Nephron (organoid): Measurements from ENCODE around the gene MAP3K8.

Experiments used
- H3K27ac Mint-ChIP-seq, 3 experiments: 2 replicates each; pipeline ENCODE4 v1.8.0; 2020; ENCODE audit warnings: mixed read lengths in 3 of 3, mild to moderate bottlenecking in 2 of 3, moderate library complexity in 1 of 3
- H3K27me3 Mint-ChIP-seq: 2 replicates; pipeline ENCODE4 v1.8.0; 2021; ENCODE audit warnings: low read depth, mild to moderate bottlenecking, moderate library complexity, mixed read lengths
- H3K36me3 Mint-ChIP-seq: 2 replicates; pipeline ENCODE4 v1.8.0; 2020; ENCODE audit warnings: low read depth, mixed read lengths
- H3K4me1 Mint-ChIP-seq: 2 replicates; pipeline ENCODE4 v1.8.0; 2020; ENCODE audit warnings: mixed read lengths
- H3K4me3 Mint-ChIP-seq, 3 experiments: 2 replicates each; pipeline ENCODE4 v1.8.0; 2020; ENCODE audit warnings: mild to moderate bottlenecking in 3 of 3, mixed read lengths in 3 of 3, moderate library complexity in 2 of 3
- H3K9me3 Mint-ChIP-seq: 2 replicates; pipeline ENCODE4 v1.8.0; 2020; ENCODE audit warnings: mixed read lengths
- TF ChIP-seq, protein P1 (sequence below), 3 experiments: fragments of 200-600 bp; sonication (generic); IDR thresholded peaks; one replicate each; pipeline ENCODE4 v1.5.0; 2021; ENCODE audit warnings: antibody characterized with exemption in 3 of 3; ENCODE audit not compliant: unreplicated experiment in 3 of 3

Gene MAP3K8

DNA sequence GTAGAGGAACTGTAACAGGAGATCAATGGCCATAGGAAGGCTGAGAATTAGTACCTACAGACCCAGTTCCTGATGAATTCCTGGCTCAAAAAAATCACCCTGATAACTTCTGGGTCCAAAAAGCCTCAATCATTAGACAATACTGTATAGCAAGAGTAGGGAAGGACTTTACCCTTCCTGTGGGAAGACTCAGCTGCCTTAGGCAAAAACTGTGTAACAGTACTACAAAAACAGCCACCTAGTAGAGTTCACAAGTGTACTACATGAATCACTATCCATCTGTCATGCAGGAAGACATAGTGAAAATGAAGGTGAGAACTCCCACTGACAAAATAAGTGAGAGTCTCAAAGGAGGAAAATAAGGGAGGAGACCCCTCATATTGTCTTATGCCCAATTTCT is 47.6 kb downstream of the MAP3K8 start:
- no peaks in the 10 kb centered on the region for H3K4me1 Mint-ChIP-seq
- H3K9me3 Mint-ChIP-seq = peaks cover 23% of the 10 kb centered on the region
- H3K27me3 Mint-ChIP-seq = no peaks in the 10 kb centered on the region
- no peak overlapping the region for H3K27ac Mint-ChIP-seq
- TF ChIP-seq, protein P1, sequence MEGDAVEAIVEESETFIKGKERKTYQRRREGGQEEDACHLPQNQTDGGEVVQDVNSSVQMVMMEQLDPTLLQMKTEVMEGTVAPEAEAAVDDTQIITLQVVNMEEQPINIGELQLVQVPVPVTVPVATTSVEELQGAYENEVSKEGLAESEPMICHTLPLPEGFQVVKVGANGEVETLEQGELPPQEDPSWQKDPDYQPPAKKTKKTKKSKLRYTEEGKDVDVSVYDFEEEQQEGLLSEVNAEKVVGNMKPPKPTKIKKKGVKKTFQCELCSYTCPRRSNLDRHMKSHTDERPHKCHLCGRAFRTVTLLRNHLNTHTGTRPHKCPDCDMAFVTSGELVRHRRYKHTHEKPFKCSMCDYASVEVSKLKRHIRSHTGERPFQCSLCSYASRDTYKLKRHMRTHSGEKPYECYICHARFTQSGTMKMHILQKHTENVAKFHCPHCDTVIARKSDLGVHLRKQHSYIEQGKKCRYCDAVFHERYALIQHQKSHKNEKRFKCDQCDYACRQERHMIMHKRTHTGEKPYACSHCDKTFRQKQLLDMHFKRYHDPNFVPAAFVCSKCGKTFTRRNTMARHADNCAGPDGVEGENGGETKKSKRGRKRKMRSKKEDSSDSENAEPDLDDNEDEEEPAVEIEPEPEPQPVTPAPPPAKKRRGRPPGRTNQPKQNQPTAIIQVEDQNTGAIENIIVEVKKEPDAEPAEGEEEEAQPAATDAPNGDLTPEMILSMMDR (IDR thresholded peaks at IDR 0.05; ENCODE audit: unreplicated experiment in 3 of 3) = no peak
- no peak overlapping the region for H3K4me3 Mint-ChIP-seq
- no peaks in the 10 kb centered on the region for H3K36me3 Mint-ChIP-seq

DNA sequence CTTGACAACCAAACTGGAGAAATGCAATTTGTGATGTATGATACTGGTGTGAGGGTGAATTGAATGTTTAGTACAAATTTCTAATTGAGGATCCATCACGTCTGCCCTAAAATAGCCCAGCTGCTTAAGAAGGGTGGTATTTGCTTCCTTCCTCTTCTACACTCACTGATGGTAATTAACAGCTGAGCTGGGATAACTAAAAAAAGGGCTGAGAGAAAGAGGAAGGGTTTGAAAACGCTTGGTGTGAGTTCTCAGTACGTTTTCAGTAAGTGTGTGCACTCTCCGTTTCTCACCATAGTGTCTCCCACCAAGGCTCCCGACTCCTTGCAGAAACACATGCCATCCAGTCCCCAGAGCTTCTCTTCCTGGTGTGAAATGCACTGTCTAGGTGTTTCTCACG is 54.3 kb downstream of the MAP3K8 start:
- Mint-ChIP-seq H3K27me3 (peaks cover 16% of the 10 kb centered on the region), H3K4me1 (peaks cover 5% of the 10 kb centered on the region), H3K36me3 (no peaks in the 10 kb centered on the region), H3K9me3 (peaks cover 2% of the 10 kb centered on the region), H3K27ac (no peak overlapping the region), H3K4me3 (no peak overlapping the region)
- TF ChIP-seq, protein P1 (IDR thresholded peaks at IDR 0.05; ENCODE audit: unreplicated experiment in 3 of 3) = no peak

DNA sequence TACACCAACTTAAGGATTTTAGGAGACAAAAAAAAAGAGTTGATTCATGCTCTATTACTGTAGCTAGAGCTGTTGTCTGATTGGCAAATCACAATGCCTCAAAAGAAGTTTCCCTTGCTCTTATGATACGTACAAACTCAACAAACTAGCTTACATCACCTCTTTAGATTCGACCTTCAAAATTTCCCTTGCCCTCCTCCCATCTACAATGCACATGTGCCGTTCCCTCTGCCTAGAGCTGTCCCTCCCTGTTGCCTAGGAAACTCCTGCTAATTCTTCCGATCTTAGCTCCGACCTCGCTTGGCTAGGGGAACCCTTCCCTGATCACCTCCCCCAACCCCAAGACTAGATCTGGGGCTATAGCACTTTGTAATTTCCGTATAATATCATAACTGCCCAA is 55.4 kb downstream of the MAP3K8 start:
- no peaks in the 10 kb centered on the region for H3K36me3 Mint-ChIP-seq
- no peak overlapping the region for H3K27ac Mint-ChIP-seq
- no peak overlapping the region for H3K4me3 Mint-ChIP-seq
- H3K4me1 Mint-ChIP-seq = peaks cover 5% of the 10 kb centered on the region
- peaks cover under 1% of the 10 kb centered on the region for H3K9me3 Mint-ChIP-seq
- TF ChIP-seq, protein P1 (IDR thresholded peaks at IDR 0.05; ENCODE audit: unreplicated experiment in 3 of 3) = no peak
- H3K27me3 Mint-ChIP-seq = peaks cover 16% of the 10 kb centered on the region

DNA sequence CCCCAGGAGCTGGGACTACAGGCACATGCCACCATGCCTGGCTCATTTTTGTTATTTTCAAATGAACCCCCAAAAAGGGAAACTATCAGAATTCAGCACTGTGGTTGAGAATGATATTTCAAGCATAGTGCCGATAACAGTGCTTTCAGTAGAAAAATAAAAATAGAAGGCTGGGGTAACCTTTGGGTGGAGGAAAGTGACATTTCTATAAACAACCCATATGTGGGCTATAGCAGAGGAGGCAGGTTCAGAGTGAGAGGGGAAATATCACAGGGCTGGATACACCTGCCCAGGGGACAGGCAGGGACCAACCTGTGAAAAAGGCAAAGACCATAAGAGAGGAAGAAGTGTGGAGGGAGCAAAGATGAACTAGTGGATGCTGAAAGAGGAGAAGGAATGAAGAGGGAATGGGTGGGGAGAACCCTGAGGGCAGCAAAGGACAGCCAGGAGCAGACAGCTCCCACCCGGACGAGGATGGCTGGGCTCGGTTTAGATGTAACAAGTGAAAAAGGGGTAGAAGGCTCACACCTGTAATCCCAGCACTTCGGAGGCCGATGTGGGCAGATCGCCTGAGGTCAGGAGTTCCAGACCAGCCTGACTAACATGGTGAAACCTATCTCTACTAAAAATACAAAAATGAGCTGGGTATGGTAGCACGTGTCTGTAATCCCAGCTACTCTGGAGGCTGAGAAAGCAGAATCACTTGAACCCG is 56.5 kb downstream of the MAP3K8 start:
- no peak overlapping the region for H3K27ac Mint-ChIP-seq
- TF ChIP-seq, protein P1 (IDR thresholded peaks at IDR 0.05; ENCODE audit: unreplicated experiment in 3 of 3) = no peak
- H3K27me3 Mint-ChIP-seq = peaks cover 16% of the 10 kb centered on the region
- H3K36me3 Mint-ChIP-seq = no peaks in the 10 kb centered on the region
- no peak overlapping the region for H3K4me3 Mint-ChIP-seq
- H3K4me1 Mint-ChIP-seq = peaks cover 5% of the 10 kb centered on the region
- H3K9me3 Mint-ChIP-seq = no peaks in the 10 kb centered on the region

DNA sequence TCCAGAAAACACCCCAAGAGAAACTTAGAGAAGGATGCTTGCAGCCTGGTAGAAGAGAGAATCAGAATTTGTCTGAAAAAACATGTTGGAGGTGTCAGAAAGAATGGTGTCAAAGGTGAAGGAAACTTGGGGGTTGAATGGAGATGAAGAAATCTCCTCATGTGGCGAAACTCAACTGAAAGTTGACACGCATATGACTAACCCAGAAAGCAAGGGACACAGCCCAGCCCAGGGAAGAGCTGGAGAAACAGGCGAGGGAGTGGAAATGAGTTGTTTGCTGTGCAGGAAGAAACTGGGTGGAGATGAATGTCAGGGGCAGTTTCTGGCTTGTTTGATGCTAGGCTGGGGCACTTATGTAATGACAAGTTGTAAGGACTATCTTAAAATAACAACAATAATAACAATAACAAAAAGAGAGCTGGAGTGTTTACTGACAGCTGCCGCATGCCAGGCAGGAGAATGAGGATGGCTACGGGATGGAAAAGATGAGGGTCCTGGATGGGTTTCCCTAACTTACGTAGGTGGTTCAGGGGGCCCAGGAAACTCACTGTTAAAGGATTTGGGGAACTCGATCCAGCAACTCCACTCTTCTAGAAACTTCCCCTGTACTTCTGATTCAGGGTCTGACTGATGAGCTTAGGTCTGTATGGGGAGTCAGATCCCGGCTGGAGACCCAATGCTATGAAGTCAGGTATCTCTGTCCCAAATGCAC is 57.4 kb downstream of the MAP3K8 start:
- TF ChIP-seq, protein P1 (IDR thresholded peaks at IDR 0.05; ENCODE audit: unreplicated experiment in 3 of 3) = no peak
- Mint-ChIP-seq H3K36me3 (no peaks in the 10 kb centered on the region), H3K27me3 (peaks cover 16% of the 10 kb centered on the region), H3K27ac (no peak overlapping the region), H3K4me1 (peaks cover 5% of the 10 kb centered on the region), H3K4me3 (no peak overlapping the region), H3K9me3 (no peaks in the 10 kb centered on the region)
